Measurements from ENCODE around the gene SPEG.

GRCh38 chr2:219498280-219499057, 63.8 kb downstream of the SPEG start, which contains the start of gene GMPPA:
- TF ChIP-seq POLR2A (IDR thresholded peaks at IDR 0.05) (peak; percentile 25 to 76), CTCF (IDR thresholded peaks at IDR 0.05) (peak in 2 of 5 experiments; percentile 31 to 32)

All from tibial nerve (tissue), 3 donors.